Endodermal cell (in vitro differentiated cells): Measurements from ENCODE around the gene ADRA2B. TPM values are rescaled to one million over a fixed set of nuclear protein-coding genes. Genes with fewer than 3 reads are reported as not detected.
A peak's percentile ranks its signal among the peaks of the same experiment; 100 is the strongest.

Source experiments
- DNase-seq: peaks from one replicate; pipeline ENCODE4 v3.0.0-alpha.2; 2017
- H3K27ac ChIP-seq: 2 replicates; pipeline ENCODE4 v1.5.1; 2013; ENCODE audit warnings: mild to moderate bottlenecking, low read depth, low read length, moderate library complexity
- H3K27me3 ChIP-seq: 2 replicates; pipeline ENCODE4 v1.6.1; 2013; ENCODE audit warnings: mild to moderate bottlenecking, low read length, moderate library complexity; ENCODE audit not compliant: insufficient read depth, control insufficient read depth, poor library complexity, severe bottlenecking
- H3K36me3 ChIP-seq: 2 replicates; pipeline ENCODE4 v1.7.0; 2013; ENCODE audit warnings: mild to moderate bottlenecking, low read length, moderate library complexity; ENCODE audit not compliant: control insufficient read depth, insufficient read depth
- H3K4me1 ChIP-seq: one replicate; pipeline ENCODE4 v1.7.0; 2013; ENCODE audit warnings: low read length; ENCODE audit not compliant: control insufficient read depth, insufficient read depth
- H3K4me3 ChIP-seq: 2 replicates; pipeline ENCODE4 v1.5.1; 2013; ENCODE audit warnings: mild to moderate bottlenecking, low read length, moderate library complexity
- H3K9ac ChIP-seq: 2 replicates; pipeline ENCODE4 v1.6.1; 2013; ENCODE audit warnings: mild to moderate bottlenecking, low read length, moderate library complexity; ENCODE audit not compliant: poor library complexity, severe bottlenecking; ENCODE audit errors: extremely low read depth
- H3K9me3 ChIP-seq: 2 replicates; pipeline ENCODE4 v1.6.1; 2013; ENCODE audit warnings: mild to moderate bottlenecking, low read length, moderate library complexity; ENCODE audit not compliant: control insufficient read depth
- H3K27ac Mint-ChIP-seq: 2 replicates; pipeline ENCODE4 v1.8.0; 2020; ENCODE audit warnings: mixed read lengths
- H3K27me3 Mint-ChIP-seq: 2 replicates; pipeline ENCODE4 v1.8.0; 2021; ENCODE audit warnings: mild to moderate bottlenecking, mixed read lengths; ENCODE audit not compliant: insufficient read depth
- H3K36me3 Mint-ChIP-seq: 2 replicates; pipeline ENCODE4 v1.8.0; 2020; ENCODE audit warnings: low read depth, mixed read lengths
- H3K4me1 Mint-ChIP-seq: 2 replicates; pipeline ENCODE4 v1.8.0; 2020; ENCODE audit warnings: mixed read lengths
- H3K4me3 Mint-ChIP-seq: 2 replicates; pipeline ENCODE4 v1.8.0; 2020; ENCODE audit warnings: mild to moderate bottlenecking, moderate library complexity, mixed read lengths
- H3K9me3 Mint-ChIP-seq: 2 replicates; pipeline ENCODE4 v1.8.0; 2020; ENCODE audit warnings: mild to moderate bottlenecking, mixed read lengths
- CTCF ChIP-seq: fragments of 200-600 bp; sonication (generic); conservative IDR thresholded peaks from 2 replicates; pipeline ENCODE4 v1.5.0; 2021; ENCODE audit warnings: antibody characterized with exemption, mild to moderate bottlenecking
- WGBS, 2 experiments: methylation state at CpG; one replicate each; pipeline versions ENCODE4 v1.1.5 to v1.1.7; 2013; ENCODE audit warnings: missing lambda C conversion rate in 2 of 2, mixed read lengths in 1 of 2; ENCODE audit not compliant: insufficient coverage in 1 of 2, insufficient read length in 1 of 2; 5-methylcytosine and 5-hydroxymethylcytosine counted together
- total RNA-seq, 2 donors: library from RNA; stranded (reverse); fragmentation: NEBNext Ultra II Directional in 1 of 2; extraction: Animal tissue kit (Norgen Biotek cat#: 25700) in 1 of 2; gene quantifications; 2 replicates in 1 of 2; 3 replicates in 1 of 2; pipeline ENCODE4 v1.2.1, GENCODE V29; 2021

The ADRA2B gene
- total RNA-seq, 2 donors from 2014 or later, result 2.4 to 3.8 TPM

GRCh38 chr2:96075199-96075771, 41.1 kb downstream of the ADRA2B start:
- H3K9me3 Mint-ChIP-seq, result peaks cover 4% of the 10 kb centered on the region
- Histone ChIP-seq H3K36me3 (no peaks in the 10 kb centered on the region), H3K4me3 (no peak overlapping the region), H3K9ac (no peak overlapping the region), H3K4me1 (no peaks in the 10 kb centered on the region), H3K27me3 (no peaks in the 10 kb centered on the region), H3K9me3 (peaks cover 10% of the 10 kb centered on the region), H3K27ac (no peak overlapping the region)
- H3K36me3 Mint-ChIP-seq, result no peaks in the 10 kb centered on the region
- no peak overlapping the region for H3K4me3 Mint-ChIP-seq
- H3K4me1 Mint-ChIP-seq, result no peaks in the 10 kb centered on the region
- 90% methylated on average over 2 of the region's 2 CpGs; no CpG with 5 or more reads in 1 of the 2 experiments for WGBS, 2 experiments
- TF ChIP-seq CTCF, result no peak
- no peak for DNase-seq
- H3K27ac Mint-ChIP-seq, result no peak overlapping the region
- peaks cover 25% of the 10 kb centered on the region for H3K27me3 Mint-ChIP-seq

DNA sequence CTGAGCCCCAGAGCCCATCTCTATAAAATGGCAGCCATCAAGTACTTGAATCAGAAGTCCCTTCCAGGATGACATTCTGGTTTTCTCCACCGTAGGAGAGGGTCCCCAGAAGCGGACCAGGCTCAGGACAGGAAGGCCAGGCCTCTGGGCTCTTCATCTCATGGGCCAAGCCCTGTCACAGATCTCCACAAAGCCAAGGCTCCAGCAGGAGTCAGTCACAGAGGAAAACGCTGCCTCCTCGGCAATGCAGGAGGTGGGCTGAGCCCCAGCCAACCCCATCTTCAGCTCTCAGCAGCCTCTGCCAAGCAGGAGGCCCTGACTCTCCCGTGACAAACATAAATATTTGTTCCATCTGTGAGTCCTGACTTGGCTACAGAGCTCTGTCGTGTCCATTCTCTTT, 42.2 kb downstream of the ADRA2B start:
- Histone ChIP-seq H3K4me1 (no peaks in the 10 kb centered on the region), H3K36me3 (no peaks in the 10 kb centered on the region), H3K27ac (no peak overlapping the region), H3K9ac (no peak overlapping the region), H3K4me3 (no peak overlapping the region), H3K27me3 (no peaks in the 10 kb centered on the region), H3K9me3 (peaks cover 10% of the 10 kb centered on the region)
- Mint-ChIP-seq H3K9me3 (peaks cover 4% of the 10 kb centered on the region), H3K4me1 (no peaks in the 10 kb centered on the region), H3K4me3 (no peak overlapping the region), H3K27ac (no peak overlapping the region), H3K36me3 (no peaks in the 10 kb centered on the region), H3K27me3 (peaks cover 19% of the 10 kb centered on the region)
- TF ChIP-seq CTCF, result no peak
- DNase-seq, result peak; percentile 41
- WGBS, 2 experiments, result 88 to 100% methylated on average over 2 to 6 of the region's 6 CpGs

DNA sequence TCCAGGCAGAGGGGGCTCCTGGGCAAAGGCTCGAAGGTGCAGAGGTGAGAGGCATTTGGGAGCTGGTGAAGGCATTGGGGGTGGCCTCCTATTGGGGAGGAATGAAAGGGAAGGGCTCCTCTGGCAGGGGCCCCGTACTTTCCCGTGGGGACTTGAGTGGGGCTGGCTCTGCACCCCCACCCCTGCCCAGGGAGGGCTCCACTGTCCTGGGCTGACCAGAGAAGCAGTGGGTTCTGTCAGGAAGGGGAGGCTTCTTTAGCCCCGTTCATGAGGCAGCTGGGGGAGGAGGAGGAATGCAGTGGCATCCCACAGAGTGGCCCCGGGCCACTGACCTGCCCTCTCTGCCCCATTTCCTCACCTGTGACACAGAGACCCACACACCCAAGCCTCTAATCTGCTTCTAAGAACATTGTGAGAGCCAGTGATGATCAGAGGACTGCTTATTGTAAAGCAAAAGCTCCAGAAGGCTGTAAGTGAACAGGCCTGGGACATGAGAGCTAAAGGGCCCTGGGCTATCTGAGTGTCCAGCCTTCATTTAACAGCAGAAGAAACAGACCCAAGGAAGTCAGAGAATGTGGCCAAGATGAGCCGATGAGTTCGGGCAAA, 43.1 kb downstream of the ADRA2B start:
- Mint-ChIP-seq H3K4me1 (no peaks in the 10 kb centered on the region), H3K4me3 (no peak overlapping the region), H3K36me3 (no peaks in the 10 kb centered on the region), H3K9me3 (peaks cover 4% of the 10 kb centered on the region), H3K27ac (no peak overlapping the region), H3K27me3 (peaks cover 16% of the 10 kb centered on the region)
- Histone ChIP-seq H3K36me3 (no peaks in the 10 kb centered on the region), H3K27ac (no peak overlapping the region), H3K9ac (no peak overlapping the region), H3K9me3 (peaks cover 10% of the 10 kb centered on the region), H3K27me3 (no peaks in the 10 kb centered on the region), H3K4me3 (no peak overlapping the region), H3K4me1 (no peaks in the 10 kb centered on the region)
- 76 to 93% methylated on average over 5 to 7 of the region's 7 CpGs for whole genome bisulfite sequencing, 2 experiments
- no peak for DNase-seq
- no peak for TF ChIP-seq CTCF
